ENCODE measurements around the gene AOPEP. TPM values are rescaled to one million over a fixed set of nuclear protein-coding genes. Genes with fewer than 3 reads are reported as not detected.

AOPEP gene
- total and polyA plus RNA-seq, 2 donors (not counting 3 experiments of a cell fraction or from before 2014, with no cell fraction given) = 20.2 to 41.6 TPM

GRCh38 chr9:95080961-95081647, 354.6 kb downstream of the AOPEP start:
- no peaks in the 10 kb centered on the region for H3K79me2 ChIP-seq (ENCODE audit: control insufficient read depth, insufficient read depth, low read length)
- FAIRE-seq (no peak), DNase-seq (ENCODE audit: low read depth, low spot score) (no peak)
- CTCF ChIA-PET = interaction anchor here (1.6 kb wide), 1 partner anchor 47 kb away, joined by 4 read pairs; no protein-coding TSS in a partner anchor
- TF ChIP-seq MYC (IDR thresholded peaks at IDR 0.05; ENCODE audit: low read depth, low read length) (no peak), GATA2 (IDR thresholded peaks at IDR 0.05; ENCODE audit: insufficient read depth, insufficient read length, low read depth, low read length) (no peak), POLR2A (IDR thresholded peaks at IDR 0.05; ENCODE audit: low read depth, low read length) (no peak), FOS (IDR thresholded peaks at IDR 0.05; ENCODE audit: borderline replicate concordance, insufficient read depth, low read length) (no peak), MAX (IDR thresholded peaks at IDR 0.05; ENCODE audit: insufficient read depth, insufficient read length) (no peak), POLR2AphosphoS5 (IDR thresholded peaks at IDR 0.05; ENCODE audit: insufficient read depth, low read depth, low read length) (no peak), EZH2 (IDR thresholded peaks at IDR 0.05; ENCODE audit: borderline replicate concordance, low read depth, low read length, severe bottlenecking) (no peak), CTCF (IDR thresholded peaks at IDR 0.05; ENCODE audit: extremely low read depth in 1 of 2, insufficient read depth in 1 of 2, low read depth in 1 of 2, low read length in 2 of 2) (no peak), JUN (IDR thresholded peaks at IDR 0.05; ENCODE audit: borderline replicate concordance, insufficient read depth, insufficient read length, low read depth) (no peak)
- no peak overlapping the region for H3K4me3 ChIP-seq (replicated peaks in 1 of 3; ENCODE audit: insufficient read depth in 1 of 3, low read depth in 1 of 3, low read length in 3 of 3)
- no peaks in the 10 kb centered on the region for H4K20me1 ChIP-seq (replicated peaks; ENCODE audit: control insufficient read depth, extremely low read depth, insufficient read depth, low read length)
- H3K4me2 ChIP-seq (ENCODE audit: insufficient read depth, low read length) = no peak overlapping the region
- intact Hi-C loops (cut with micrococcal nuclease) (no loop called here), dilution Hi-C loops (cut with MboI; ENCODE audit: extremely low pct_ligation_motif_present, low sequenced_read_pairs) (no loop called here)
- POLR2A ChIA-PET = interaction anchor here (0.5 kb wide), 1 partner anchor 255 kb away, joined by 3 read pairs; no protein-coding TSS in a partner anchor
- H3K9me3 ChIP-seq (replicated peaks; ENCODE audit: control insufficient read depth, insufficient read depth, low read length) = no peaks in the 10 kb centered on the region
- no peak overlapping the region for H2AFZ ChIP-seq (ENCODE audit: low read depth, low read length)
- no peaks in the 10 kb centered on the region for H3K4me1 ChIP-seq (ENCODE audit: control insufficient read depth, extremely low read depth, insufficient read depth, low read length)
- no TSS peak for BruUV-seq (replicated peaks)
- no peaks in the 10 kb centered on the region for H3K9me1 ChIP-seq (replicated peaks; ENCODE audit: control insufficient read depth, extremely low read depth, insufficient read depth, low read length)
- H3K9ac ChIP-seq (replicated peaks; ENCODE audit: extremely low read depth, insufficient read depth, low read length) = no peak overlapping the region
- H3K27ac ChIP-seq (ENCODE audit: insufficient read depth, low read depth, low read length) = no peak overlapping the region
- no peaks in the 10 kb centered on the region for H3K27me3 ChIP-seq (ENCODE audit: control insufficient read depth in 2 of 2, insufficient read depth in 2 of 2, low read length in 2 of 2)
- peaks cover 4 to 42% of the 10 kb centered on the region in 2 experiments for H3K36me3 ChIP-seq (ENCODE audit: control insufficient read depth in 2 of 2, extremely low read depth in 1 of 2, insufficient read depth in 2 of 2, low read length in 2 of 2)

All from endothelial cell of umbilical vein (primary cell).